ENCODE measurements around the gene CXCL3. TPM values are rescaled to one million over a fixed set of nuclear protein-coding genes. Genes with fewer than 3 reads are reported as not detected.
"Not testable (repeated sequence)": the region's sequence is repeated elsewhere in the genome, so short reads cannot be mapped to it uniquely, and the experiment has no call there.

The CXCL3 gene
- total and polyA plus RNA-seq, 10 of the 15 experiments (the other 5 are each of a cell fraction or from before 2014, with no cell fraction given) = not detected

DNA sequence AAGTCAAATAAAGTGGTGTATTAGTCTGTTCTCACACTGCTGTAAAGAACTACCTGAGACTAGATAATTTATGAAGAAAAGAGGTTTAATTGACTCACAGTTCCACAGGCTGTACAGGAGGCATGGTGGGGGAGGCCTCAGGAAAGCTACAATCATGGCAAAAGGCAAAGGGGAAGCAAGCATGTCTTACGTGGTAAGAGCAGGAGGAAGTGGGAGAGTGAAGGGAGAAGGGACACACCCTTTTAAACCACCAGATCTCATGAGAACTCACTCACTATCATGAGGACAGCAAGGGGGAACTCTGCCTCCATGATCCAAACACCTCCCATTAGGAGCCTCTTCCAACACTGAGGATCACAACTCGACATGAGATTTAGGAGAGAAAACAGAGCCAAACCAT is 40.5 kb upstream of the CXCL3 start:
- RAD21 ChIA-PET (ENCODE audit: unreplicated experiment); FAIRE-seq; in situ Hi-C loops (cut with MboI); H3K79me2 ChIP-seq (ENCODE audit: control insufficient read depth, insufficient read depth, low read length); intact Hi-C loops (cut with micrococcal nuclease; ENCODE audit: unreplicated experiment); H3K36me3 ChIP-seq (ENCODE audit: control insufficient read depth in 2 of 2, insufficient read depth in 2 of 2, low read length in 1 of 2); BruUV-seq (replicated peaks); H3K27ac ChIP-seq (ENCODE audit: control insufficient read depth, insufficient read depth); DNase-seq (ENCODE audit: low read depth, low spot score); H3K9ac ChIP-seq (ENCODE audit: control insufficient read depth, insufficient read depth, low read length); H3K9me3 ChIP-seq (replicated peaks; ENCODE audit: control insufficient read depth, insufficient read depth, low read length); H2AFZ ChIP-seq (ENCODE audit: control insufficient read depth, low read depth, low read length); ATAC-seq; H3K27me3 ChIP-seq (replicated peaks in 1 of 2; ENCODE audit: control insufficient read depth in 2 of 2, insufficient read depth in 2 of 2, low read length in 1 of 2); H3K4me3 ChIP-seq; H4K20me1 ChIP-seq (ENCODE audit: control insufficient read depth, insufficient read depth); H3K4me1 ChIP-seq (ENCODE audit: control insufficient read depth, insufficient read depth, low read length); POLR2A ChIA-PET; H3K4me2 ChIP-seq (ENCODE audit: control insufficient read depth, insufficient read depth): not testable (repeated sequence)
- WGBS (ENCODE audit: insufficient coverage, insufficient replicate concordance, low lambda C conversion rate, missing lambda C conversion rate) = 0% methylated on average over 2 of the region's 2 CpGs
- SMC1A ChIA-PET (ENCODE audit: uncharacterized antibody, unreplicated experiment) = interaction anchor here (1.0 to 1.2 kb wide), 2 partner anchors 16 to 23 kb away, joined by 3 to 4 read pairs; no protein-coding TSS in a partner anchor
- CTCF ChIA-PET = interaction anchor here (1.0 kb wide), 1 partner anchor 56 kb away, joined by 3 read pairs; no protein-coding TSS in a partner anchor

DNA sequence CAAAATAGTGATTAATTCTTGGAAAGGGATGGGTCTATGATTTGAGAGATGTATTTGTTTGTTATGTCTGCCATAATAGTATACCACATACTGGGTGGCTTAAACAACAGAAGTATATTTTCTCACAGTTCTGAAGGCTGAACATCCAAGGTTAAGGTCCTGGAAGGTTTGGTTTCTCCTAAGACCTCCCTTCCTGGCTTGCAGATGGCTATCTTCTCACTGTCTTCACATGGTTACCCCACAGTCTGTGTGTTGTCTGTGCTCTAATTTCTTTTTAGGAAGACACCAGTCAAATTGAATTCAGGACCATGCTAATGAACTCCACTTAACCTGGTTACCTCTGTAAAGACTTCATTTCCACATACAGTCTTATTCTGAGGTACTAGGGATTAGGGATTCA is 34.9 kb upstream of the CXCL3 start:
- CTCF ChIA-PET = no interaction called here
- no peak for DNase-seq (ENCODE audit: low read depth, low spot score)
- H3K4me3 ChIP-seq = no peak overlapping the region
- RAD21 ChIA-PET (ENCODE audit: unreplicated experiment) = interaction anchor here (0.7 kb wide), 1 partner anchor 1371 kb away, joined by 3 read pairs; no protein-coding TSS in a partner anchor
- TF ChIP-seq, protein P1, sequence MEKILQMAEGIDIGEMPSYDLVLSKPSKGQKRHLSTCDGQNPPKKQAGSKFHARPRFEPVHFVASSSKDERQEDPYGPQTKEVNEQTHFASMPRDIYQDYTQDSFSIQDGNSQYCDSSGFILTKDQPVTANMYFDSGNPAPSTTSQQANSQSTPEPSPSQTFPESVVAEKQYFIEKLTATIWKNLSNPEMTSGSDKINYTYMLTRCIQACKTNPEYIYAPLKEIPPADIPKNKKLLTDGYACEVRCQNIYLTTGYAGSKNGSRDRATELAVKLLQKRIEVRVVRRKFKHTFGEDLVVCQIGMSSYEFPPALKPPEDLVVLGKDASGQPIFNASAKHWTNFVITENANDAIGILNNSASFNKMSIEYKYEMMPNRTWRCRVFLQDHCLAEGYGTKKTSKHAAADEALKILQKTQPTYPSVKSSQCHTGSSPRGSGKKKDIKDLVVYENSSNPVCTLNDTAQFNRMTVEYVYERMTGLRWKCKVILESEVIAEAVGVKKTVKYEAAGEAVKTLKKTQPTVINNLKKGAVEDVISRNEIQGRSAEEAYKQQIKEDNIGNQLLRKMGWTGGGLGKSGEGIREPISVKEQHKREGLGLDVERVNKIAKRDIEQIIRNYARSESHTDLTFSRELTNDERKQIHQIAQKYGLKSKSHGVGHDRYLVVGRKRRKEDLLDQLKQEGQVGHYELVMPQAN (conservative IDR thresholded peaks at IDR 0.05) = no peak
- TF ChIP-seq SPI1 (IDR thresholded peaks at IDR 0.05; ENCODE audit: borderline replicate concordance, insufficient read depth, low read depth, low read length) (no peak), JUND (IDR thresholded peaks at IDR 0.05; ENCODE audit: low read depth, low read length) (no peak), RB1 (IDR thresholded peaks at IDR 0.05; ENCODE audit: borderline replicate concordance) (no peak)
- TF ChIP-seq, protein P2, sequence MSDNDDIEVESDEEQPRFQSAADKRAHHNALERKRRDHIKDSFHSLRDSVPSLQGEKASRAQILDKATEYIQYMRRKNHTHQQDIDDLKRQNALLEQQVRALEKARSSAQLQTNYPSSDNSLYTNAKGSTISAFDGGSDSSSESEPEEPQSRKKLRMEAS (IDR thresholded peaks at IDR 0.05; ENCODE audit: low read depth, low read length) = no peak
- TF ChIP-seq, protein P3, sequence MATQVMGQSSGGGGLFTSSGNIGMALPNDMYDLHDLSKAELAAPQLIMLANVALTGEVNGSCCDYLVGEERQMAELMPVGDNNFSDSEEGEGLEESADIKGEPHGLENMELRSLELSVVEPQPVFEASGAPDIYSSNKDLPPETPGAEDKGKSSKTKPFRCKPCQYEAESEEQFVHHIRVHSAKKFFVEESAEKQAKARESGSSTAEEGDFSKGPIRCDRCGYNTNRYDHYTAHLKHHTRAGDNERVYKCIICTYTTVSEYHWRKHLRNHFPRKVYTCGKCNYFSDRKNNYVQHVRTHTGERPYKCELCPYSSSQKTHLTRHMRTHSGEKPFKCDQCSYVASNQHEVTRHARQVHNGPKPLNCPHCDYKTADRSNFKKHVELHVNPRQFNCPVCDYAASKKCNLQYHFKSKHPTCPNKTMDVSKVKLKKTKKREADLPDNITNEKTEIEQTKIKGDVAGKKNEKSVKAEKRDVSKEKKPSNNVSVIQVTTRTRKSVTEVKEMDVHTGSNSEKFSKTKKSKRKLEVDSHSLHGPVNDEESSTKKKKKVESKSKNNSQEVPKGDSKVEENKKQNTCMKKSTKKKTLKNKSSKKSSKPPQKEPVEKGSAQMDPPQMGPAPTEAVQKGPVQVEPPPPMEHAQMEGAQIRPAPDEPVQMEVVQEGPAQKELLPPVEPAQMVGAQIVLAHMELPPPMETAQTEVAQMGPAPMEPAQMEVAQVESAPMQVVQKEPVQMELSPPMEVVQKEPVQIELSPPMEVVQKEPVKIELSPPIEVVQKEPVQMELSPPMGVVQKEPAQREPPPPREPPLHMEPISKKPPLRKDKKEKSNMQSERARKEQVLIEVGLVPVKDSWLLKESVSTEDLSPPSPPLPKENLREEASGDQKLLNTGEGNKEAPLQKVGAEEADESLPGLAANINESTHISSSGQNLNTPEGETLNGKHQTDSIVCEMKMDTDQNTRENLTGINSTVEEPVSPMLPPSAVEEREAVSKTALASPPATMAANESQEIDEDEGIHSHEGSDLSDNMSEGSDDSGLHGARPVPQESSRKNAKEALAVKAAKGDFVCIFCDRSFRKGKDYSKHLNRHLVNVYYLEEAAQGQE (IDR thresholded peaks at IDR 0.05; ENCODE audit: low read depth, low read length) = no peak
- no peak overlapping the region for H3K9ac ChIP-seq (ENCODE audit: control insufficient read depth, insufficient read depth, low read length)
- no peaks in the 10 kb centered on the region for H3K9me3 ChIP-seq (replicated peaks; ENCODE audit: control insufficient read depth, insufficient read depth, low read length)
- in situ Hi-C loops (cut with MboI) = no loop called here
- no peaks in the 10 kb centered on the region for H4K20me1 ChIP-seq (ENCODE audit: control insufficient read depth, insufficient read depth)
- H3K36me3 ChIP-seq (ENCODE audit: control insufficient read depth in 2 of 2, insufficient read depth in 2 of 2, low read length in 1 of 2) = no peaks in the 10 kb centered on the region
- FAIRE-seq = no peak
- ATAC-seq = no peak
- no peaks in the 10 kb centered on the region for H3K79me2 ChIP-seq (ENCODE audit: control insufficient read depth, insufficient read depth, low read length)
- no TSS peak for BruUV-seq (replicated peaks)
- POLR2A ChIA-PET = no interaction called here
- H2AFZ ChIP-seq (ENCODE audit: control insufficient read depth, low read depth, low read length) = no peak overlapping the region
- SMC1A ChIA-PET (ENCODE audit: uncharacterized antibody, unreplicated experiment) = no interaction called here
- H3K4me1 ChIP-seq (ENCODE audit: control insufficient read depth, insufficient read depth, low read length) = no peaks in the 10 kb centered on the region
- no peak overlapping the region for H3K27ac ChIP-seq (ENCODE audit: control insufficient read depth, insufficient read depth)
- intact Hi-C loops (cut with micrococcal nuclease; ENCODE audit: unreplicated experiment) = no loop called here
- H3K4me2 ChIP-seq (ENCODE audit: control insufficient read depth, insufficient read depth) = no peak overlapping the region
- no peaks in the 10 kb centered on the region for H3K27me3 ChIP-seq (replicated peaks in 1 of 2; ENCODE audit: control insufficient read depth in 2 of 2, insufficient read depth in 2 of 2, low read length in 1 of 2)
